Lower leg skin (tissue), 4 donors: ENCODE results near the gene ARNT2. TPM values are rescaled to one million over a fixed set of nuclear protein-coding genes. Genes with fewer than 3 reads are reported as not detected.

Experiments
- DNase-seq, 2 donors: peaks; one replicate each; pipeline ENCODE4 v3.0.0-alpha.2; 2019; ENCODE audit warnings: low spot score in 2 of 2
- H3K4me3 ChIP-seq: fragments of 200-600 bp; sonication (generic); 2 replicates; pipeline ENCODE4 v1.5.1; 2017; ENCODE audit warnings: mild to moderate bottlenecking, low read depth; ENCODE audit not compliant: poor library complexity, severe bottlenecking
- POLR2A ChIP-seq, 2 donors: fragments of 450-650 bp; IDR thresholded peaks; one replicate each; pipeline ENCODE4 v1.6.1; 2016 to 2017; ENCODE audit warnings: antibody characterized with exemption in 2 of 2, mild to moderate bottlenecking in 1 of 2, moderate library complexity in 1 of 2
- WGBS, 2 donors: methylation state at CpG; one replicate each; pipeline ENCODE4 v1.1.5; 2018; 5-methylcytosine and 5-hydroxymethylcytosine counted together
- intact Hi-C: fragments of 100-400 bp; cut with DNase I; formaldehyde crosslinking; loops from one replicate; pipeline ENCODE4 v1.15.0; 2023; ENCODE audit warnings: low total_unique reads
- total RNA-seq, 4 donors: library from RNA; depleted of rRNA; stranded (reverse); fragments of >200 nt; gene quantifications; one replicate each; pipeline ENCODE4 v1.1.0, GENCODE V29; 2016
- TF ChIP-seq, protein P1 (sequence below), 3 donors: fragments of 450-650 bp; IDR thresholded peaks; one replicate each; pipeline ENCODE4 v1.5.1; 2016; ENCODE audit warnings: antibody characterized with exemption in 3 of 3, mild to moderate bottlenecking in 3 of 3, moderate library complexity in 2 of 3

Gene ARNT2
- total RNA-seq, 4 donors from 2014 or later, result 1.7 to 8.7 (median 3.0) TPM

DNA sequence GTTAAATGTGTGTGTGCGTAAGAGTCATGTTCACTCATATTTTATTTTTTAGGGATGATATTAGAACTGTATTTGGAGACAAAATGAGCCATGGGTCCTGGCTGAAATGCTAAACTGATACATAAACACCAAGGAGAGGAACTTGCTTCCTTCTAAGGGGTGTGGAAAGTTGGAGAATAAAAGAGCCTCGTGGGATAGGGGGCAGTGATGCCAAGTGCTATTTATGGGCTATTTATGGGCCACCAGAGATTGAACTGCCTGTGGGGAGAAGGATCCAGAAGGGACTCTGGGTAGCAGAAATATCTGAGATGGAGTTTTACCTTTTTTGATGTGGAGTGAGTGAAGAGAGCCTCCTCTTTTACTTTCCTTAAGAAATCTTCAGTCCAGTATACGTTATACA is 1.8 kb upstream of the ARNT2 start:
- TF ChIP-seq, protein P1, sequence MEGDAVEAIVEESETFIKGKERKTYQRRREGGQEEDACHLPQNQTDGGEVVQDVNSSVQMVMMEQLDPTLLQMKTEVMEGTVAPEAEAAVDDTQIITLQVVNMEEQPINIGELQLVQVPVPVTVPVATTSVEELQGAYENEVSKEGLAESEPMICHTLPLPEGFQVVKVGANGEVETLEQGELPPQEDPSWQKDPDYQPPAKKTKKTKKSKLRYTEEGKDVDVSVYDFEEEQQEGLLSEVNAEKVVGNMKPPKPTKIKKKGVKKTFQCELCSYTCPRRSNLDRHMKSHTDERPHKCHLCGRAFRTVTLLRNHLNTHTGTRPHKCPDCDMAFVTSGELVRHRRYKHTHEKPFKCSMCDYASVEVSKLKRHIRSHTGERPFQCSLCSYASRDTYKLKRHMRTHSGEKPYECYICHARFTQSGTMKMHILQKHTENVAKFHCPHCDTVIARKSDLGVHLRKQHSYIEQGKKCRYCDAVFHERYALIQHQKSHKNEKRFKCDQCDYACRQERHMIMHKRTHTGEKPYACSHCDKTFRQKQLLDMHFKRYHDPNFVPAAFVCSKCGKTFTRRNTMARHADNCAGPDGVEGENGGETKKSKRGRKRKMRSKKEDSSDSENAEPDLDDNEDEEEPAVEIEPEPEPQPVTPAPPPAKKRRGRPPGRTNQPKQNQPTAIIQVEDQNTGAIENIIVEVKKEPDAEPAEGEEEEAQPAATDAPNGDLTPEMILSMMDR (IDR thresholded peaks at IDR 0.05), result no peak
- no peak for TF ChIP-seq POLR2A (IDR thresholded peaks at IDR 0.05)
- WGBS, 2 donors, result 61 to 63% methylated on average over 3 of the region's 3 CpGs
- no peak overlapping the region for H3K4me3 ChIP-seq
- intact Hi-C loops, result no loop called here
- no peak for DNase-seq

DNA sequence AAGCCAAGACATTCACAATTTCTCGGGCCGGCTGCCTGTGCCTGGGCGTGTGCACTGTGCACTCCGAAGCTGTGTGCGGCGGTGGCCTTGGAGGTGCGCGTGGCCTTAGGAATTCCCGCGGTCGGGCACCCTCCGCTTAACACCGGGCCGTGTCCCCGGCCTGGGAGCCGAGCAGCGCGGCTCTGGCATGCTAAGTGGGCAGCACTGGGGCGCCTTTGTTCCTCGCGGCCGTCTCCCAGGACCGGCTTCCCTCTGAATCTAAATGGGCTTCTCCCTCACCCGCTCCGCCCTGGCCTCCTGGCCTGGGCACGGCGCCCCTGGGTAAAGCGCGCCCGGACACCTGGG is 498 bp upstream of the ARNT2 start:
- DNase-seq, result no peak
- WGBS, 2 donors, result 7% methylated on average over 8 to 25 of the region's 30 CpGs
- no peak overlapping the region for H3K4me3 ChIP-seq
- intact Hi-C loops, result no loop called here
- TF ChIP-seq, protein P1 (IDR thresholded peaks at IDR 0.05), result no peak
- no peak for TF ChIP-seq POLR2A (IDR thresholded peaks at IDR 0.05)

DNA sequence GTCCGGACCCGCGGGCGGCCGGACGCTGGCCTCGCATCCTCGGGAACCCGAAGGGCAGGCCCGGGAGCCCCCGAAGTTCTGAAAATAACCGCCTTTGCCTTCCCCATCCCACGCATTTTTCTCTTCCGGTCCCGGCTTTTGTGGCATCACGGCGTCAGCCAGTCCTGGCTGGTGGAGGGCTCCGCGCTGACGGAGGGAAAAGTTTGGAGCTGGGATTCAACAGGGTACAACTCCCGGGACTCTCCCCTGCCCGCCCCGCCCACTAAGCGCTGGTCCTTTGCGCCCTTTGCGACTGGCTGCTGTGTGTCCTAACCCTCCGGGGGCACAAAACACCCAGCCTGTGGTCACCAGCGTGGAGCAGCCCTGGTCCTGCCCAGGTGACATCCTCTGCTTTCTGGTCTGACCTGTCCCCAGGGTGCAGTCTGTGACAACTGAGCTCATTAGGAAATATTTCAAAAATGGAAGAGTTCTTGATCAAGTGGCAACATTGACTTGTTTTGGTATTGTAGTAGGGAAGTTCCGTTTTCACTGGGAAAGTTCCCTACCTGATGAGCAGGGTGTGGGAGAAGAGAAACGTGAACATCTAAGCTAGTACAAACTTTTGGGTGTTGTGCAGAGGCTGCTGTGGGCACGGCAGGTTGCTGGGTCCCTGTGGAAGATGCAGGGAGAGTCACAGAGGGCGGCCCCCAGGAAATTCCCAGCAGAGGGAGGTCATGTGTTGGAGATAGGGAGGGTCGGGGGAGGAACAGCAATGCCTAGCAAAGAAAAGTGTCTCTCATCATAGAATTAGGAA is 775 bp downstream of the ARNT2 start:
- intact Hi-C loops, result no loop called here
- DNase-seq, result no peak
- 7 to 10% methylated on average over 21 to 33 of the region's 33 CpGs for WGBS, 2 donors

DNA sequence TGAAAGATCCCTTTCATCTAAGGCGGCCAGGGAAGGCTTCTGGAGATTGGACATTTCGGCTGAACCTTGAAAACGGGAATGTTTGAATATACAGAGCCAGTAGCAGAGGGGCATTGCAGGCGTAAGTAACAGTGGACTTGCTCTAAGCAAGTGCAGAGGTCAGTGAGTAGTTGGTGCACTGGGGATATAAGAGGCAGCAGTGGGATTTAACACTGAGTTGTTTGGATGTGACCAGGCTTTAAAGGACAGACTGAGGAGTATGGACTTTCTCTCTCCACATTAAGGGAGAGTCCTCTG is 1.3 kb downstream of the ARNT2 start:
- intact Hi-C loops, result no loop called here
- no peak overlapping the region for H3K4me3 ChIP-seq
- 76 to 84% methylated on average over 4 of the region's 4 CpGs for WGBS, 2 donors
- no peak for DNase-seq
- TF ChIP-seq, protein P1 (IDR thresholded peaks at IDR 0.05), result no peak
- no peak for TF ChIP-seq POLR2A (IDR thresholded peaks at IDR 0.05)

More for the DNA sequence above, 775 bp downstream of the ARNT2 start:
- H3K4me3 ChIP-seq, result no peak overlapping the region
- TF ChIP-seq POLR2A (IDR thresholded peaks at IDR 0.05), result no peak
- TF ChIP-seq, protein P1 (IDR thresholded peaks at IDR 0.05), result no peak

DNA sequence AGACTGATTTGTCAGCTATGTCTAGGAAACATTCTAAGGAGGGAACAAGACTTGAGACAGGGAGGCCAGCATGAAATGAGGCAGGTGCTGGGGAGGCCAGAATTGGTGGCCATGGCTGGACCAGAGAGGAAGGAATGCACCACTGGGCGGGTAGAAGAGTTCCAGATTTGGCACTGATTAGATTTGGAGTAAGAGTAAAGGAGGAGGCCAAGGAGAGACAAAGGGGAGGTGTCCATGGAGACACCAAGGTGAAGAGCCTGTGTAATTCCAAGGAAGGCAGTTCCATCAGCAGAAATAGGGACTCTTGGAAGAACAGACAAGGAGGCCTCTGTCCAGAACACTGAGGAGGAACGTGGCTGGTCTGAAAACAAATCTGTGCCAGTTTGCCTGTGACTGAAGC is 1.8 kb downstream of the ARNT2 start:
- DNase-seq, result no peak
- 62 to 72% methylated on average over 2 of the region's 2 CpGs for WGBS, 2 donors
- intact Hi-C loops, result no loop called here
- no peak overlapping the region for H3K4me3 ChIP-seq
- TF ChIP-seq, protein P1 (IDR thresholded peaks at IDR 0.05), result no peak

DNA sequence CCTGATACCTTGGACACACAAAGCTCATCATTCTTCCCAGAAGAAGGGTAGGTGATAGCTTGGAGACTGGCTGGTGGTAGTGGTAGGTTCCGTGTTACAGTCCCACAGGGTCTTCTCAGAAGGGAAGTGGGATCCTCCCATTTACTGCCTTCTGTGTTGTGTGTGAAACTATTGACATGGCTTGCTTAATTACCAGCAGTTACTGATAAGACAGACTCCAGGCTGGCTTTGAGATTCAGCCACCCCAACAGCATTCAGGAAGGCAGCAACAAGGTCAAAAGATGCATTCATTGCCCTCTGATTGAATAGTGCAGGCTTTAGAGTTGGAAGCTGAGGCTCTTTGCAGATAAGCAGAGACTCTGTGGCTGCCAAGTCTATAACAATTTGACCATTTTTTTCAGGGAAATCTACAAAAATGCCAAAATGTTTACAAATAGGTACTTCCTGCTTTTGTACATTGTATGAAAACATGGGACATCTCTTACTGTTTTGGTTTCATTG is 7.7 kb downstream of the ARNT2 start:
- TF ChIP-seq, protein P1 (IDR thresholded peaks at IDR 0.05), result no peak
- no peak for TF ChIP-seq POLR2A (IDR thresholded peaks at IDR 0.05)
- intact Hi-C loops, result no loop called here
- DNase-seq, result no peak
- 69 to 88% methylated on average over 1 of the region's 1 CpG for WGBS, 2 donors
- H3K4me3 ChIP-seq, result no peak overlapping the region
